AG09319 (cell line): Measurements from ENCODE around the gene GIPC3.
"Not testable (repeated sequence)": the region's sequence is repeated elsewhere in the genome, so short reads cannot be mapped to it uniquely, and the experiment has no call there.

Source experiments
- DNase-seq: peaks from one replicate; pipeline ENCODE4 v3.0.0-alpha.2; 2010; ENCODE audit warnings: low read depth; ENCODE audit errors: extremely low read depth
- CTCF ChIP-seq: IDR thresholded peaks from 2 replicates; pipeline ENCODE4 v1.5.1; 2011; ENCODE audit warnings: low read depth, mild to moderate bottlenecking, inconsistent platforms, low read length, moderate library complexity

GIPC3 gene

DNA sequence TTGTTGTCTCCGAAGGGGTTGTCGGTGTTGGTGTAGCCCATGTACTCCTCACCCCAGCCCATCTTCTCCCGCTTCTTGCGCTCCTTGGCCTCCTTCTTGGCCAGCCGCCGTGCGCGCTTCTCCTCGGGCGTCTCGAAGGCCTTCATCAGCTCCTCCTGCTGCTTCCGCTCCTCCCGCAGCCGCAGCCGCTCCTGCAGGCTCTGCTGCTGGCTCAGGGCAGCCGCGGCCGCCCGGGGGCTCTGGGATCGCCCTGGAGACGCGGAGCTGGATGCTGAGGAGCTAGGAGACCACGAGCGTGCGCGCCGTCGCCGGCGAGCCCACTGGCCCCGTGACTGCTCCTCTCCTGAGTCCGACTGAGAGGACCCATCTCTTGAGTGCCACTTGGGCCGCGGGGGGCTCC is 38.4 kb downstream of the GIPC3 start:
- no peak for TF ChIP-seq CTCF

DNA sequence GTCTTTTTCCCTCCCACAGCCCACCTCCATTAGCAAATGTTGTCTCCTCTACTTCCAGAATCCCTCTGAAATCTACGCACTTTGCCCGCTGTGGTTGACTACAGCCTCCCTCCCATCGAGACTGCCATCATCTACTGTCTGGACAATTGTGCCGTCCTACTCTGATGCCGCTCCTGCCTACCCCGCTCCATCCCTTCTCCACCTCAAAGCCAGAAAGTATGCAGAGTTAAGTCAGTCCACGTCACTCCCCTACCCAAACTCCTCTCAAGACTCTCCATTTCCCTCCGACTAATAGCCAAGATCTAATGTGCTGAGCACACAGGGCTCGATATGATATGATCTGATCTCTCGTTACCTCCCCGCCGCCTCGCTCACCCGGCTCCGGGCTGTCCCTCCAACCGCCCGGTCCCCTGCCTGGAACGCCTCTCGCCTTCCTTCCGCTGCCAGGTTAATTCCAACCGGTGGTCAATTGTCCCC is 40.8 kb downstream of the GIPC3 start:
- TF ChIP-seq CTCF = no peak
- no peak for DNase-seq

More for the DNA sequence above, 38.4 kb downstream of the GIPC3 start:
- no peak for DNase-seq

DNA sequence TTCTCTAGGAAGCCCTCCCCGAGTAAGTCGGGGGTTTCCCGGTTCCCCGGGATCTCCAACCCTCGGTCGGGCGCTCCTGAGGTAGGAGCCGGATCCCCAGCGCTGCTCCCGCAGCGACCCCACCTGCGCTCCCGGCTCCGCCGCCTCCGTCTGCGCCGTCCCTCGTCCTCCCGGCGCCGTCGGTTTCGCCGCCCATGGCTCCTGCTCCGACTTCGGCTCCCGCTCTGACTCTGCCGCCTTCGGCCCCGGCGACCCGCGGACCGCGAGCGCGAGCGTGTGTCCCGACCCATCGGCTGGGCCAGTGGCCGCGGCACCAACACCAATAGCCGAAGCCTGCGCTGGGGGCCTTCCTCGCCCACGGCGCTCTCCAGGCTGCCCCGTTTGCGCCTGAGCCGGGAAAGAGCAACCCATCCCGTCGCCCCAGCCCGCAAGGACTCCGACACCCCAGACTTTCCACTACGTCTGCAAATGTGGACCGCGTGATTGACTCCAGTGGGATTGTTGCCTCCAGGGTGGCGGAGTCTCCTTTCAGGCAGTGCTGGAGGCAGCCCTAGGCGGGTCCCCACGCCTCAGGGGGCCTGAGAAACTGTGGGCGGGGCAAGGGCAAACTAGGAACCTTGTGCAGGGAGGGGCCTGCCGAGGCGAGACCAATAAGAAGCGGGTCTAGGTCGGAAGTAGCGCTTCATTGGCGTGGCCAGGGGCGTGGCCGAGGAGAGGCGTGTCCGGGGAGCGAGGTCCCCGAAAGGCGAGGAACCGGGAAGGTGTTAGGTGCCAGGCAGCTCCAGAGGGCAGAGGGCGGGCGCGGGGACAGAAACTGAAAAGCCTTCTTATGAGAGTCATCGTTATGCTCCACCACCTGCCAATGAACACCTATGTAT is 41.4 kb downstream of the GIPC3 start, which contains the start of gene CACTIN:
CACTIN (minus strand) TSS at position 318 of the 878 bp plus-strand sequence; CDS start at position 290, 28 bp downstream.
- DNase-seq = peak; percentile 94
- TF ChIP-seq CTCF = no peak

DNA sequence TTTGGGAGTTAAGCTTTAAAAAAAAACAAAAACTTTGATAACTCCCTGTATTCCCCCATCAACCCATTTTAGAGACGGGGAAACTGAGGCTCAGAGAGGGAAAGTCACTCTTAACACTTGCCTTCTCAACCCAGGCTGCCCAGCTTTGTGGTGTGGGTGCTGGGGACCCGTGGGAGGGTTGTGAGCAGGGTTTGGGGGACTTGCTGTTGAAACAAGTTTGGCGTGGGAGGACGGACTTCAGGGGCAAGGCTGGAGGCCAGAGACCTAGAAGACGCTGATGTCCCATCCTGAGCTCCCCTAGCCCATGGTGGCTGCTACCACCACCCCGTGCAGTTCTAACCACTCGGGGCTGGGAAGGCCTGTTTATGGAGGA is 42.1 kb downstream of the GIPC3 start:
- DNase-seq = no peak
- TF ChIP-seq CTCF = no peak

DNA sequence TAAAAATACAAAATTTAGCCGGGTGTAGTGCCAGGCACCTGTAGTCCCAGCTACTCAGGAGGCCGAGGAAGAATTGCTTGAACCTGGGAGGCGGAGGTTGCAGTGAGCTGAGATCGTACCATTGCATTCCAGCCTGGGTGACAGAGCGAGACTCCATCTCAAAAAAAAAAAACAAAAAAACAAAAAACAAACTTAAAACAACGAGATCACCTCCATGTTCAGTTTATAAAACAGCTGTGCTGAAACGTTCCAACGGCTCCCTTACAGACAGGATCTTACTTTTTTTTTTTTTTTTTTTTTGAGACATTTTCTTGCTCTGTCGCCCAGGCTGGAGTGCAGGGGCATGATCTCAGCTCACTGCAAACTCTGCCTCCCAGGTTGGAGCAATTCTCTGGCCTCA is 43.5 kb downstream of the GIPC3 start:
- DNase-seq = not testable (repeated sequence)

DNA sequence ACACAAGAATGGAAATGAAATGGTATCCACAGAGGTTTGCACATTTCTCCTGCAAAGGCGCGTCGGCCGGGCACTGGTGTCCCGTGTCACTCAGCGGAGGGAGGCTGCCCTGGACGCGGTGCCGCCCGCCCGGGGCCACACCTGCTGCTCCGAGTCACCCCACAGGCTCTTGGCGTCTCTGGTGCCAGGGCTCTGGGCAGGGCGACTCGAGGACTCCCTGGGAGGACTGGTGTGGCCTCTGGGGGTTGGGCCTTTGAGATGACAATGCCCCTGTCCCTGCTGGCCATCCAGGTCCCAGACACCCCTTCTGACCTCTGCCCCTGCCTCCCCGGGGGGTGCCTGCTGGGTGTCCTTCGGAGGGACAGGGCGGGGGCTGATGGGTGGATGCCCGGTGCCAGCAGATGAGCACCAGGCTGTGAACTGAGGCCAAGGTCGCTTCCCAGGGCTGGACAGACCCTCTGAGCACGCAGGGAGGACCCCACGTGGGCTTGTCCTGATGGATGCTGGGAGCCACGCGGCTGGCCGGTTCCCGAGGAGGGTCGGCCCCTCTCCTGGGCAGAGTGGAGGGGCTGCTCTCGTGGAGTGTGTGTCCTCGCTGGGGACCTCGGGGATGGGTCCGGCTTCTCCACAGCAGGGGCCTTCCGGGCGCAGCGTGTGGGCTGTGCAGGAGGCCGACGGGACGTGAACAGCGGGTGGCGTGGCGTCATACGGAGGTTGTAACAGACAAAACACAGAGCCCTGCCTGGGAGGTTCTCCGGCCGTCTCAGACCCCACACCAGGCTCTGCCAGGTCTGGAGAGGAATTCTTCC is 46.0 kb downstream of the GIPC3 start:
- no peak for TF ChIP-seq CTCF

GRCh38 chr19:3632098-3632497 is 46.8 kb downstream of the GIPC3 start:
- no peak for DNase-seq
- TF ChIP-seq CTCF = no peak

More for the DNA sequence above, 46.0 kb downstream of the GIPC3 start:
- no peak for DNase-seq
